ENCODE data around the gene LARGE2.
A peak's percentile ranks its signal among the peaks of the same experiment; 100 is the strongest.

The LARGE2 gene

DNA sequence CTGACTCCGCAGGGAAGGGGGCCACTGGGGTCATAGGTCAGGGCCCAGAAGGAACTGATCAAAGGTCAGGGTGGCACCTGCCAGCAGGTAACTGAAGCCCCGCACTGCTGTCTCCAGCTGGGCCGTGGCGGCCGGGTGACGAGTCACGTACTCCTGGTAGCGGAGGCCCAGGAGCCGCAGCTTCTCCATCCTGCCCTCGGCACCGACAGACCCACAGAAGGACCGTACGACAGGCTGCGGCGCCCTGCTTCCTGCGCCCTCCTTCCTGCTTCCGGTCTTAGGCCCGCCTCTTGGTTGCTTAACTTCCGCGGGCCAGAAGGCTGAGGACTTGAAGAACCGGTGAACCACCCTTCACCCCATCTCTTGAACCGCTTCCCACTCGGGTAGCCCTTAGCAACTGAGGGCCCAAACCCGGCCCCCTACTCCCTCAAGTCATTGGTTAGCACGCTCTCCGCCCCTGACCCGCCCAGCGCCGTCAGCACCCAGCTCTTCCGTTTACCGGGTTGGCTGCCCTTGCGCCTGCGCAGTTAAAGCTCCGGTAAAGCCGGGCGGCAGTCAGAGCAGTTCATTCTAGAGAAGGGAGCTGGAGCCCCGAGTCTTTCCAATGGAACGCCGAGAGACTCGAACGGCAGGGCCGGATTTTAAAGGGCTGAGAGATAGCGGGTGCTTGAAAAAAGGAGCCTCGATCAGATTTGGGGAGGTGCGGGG is 4.7 kb upstream of the LARGE2 start, which contains the start of gene PEX16:
Gene PEX16 (minus strand): TSS at position 255 of the 708 bp plus-strand sequence. CDS start 66 bp downstream, at position 189.
- TF ChIP-seq, protein P1, sequence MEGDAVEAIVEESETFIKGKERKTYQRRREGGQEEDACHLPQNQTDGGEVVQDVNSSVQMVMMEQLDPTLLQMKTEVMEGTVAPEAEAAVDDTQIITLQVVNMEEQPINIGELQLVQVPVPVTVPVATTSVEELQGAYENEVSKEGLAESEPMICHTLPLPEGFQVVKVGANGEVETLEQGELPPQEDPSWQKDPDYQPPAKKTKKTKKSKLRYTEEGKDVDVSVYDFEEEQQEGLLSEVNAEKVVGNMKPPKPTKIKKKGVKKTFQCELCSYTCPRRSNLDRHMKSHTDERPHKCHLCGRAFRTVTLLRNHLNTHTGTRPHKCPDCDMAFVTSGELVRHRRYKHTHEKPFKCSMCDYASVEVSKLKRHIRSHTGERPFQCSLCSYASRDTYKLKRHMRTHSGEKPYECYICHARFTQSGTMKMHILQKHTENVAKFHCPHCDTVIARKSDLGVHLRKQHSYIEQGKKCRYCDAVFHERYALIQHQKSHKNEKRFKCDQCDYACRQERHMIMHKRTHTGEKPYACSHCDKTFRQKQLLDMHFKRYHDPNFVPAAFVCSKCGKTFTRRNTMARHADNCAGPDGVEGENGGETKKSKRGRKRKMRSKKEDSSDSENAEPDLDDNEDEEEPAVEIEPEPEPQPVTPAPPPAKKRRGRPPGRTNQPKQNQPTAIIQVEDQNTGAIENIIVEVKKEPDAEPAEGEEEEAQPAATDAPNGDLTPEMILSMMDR (IDR thresholded peaks at IDR 0.05; ENCODE audit: low read depth, low read length) = no peak
- peak within 1 kb of the TSS; percentile 87 for H3K4me3 ChIP-seq (ENCODE audit: low read depth, low read length)

DNA sequence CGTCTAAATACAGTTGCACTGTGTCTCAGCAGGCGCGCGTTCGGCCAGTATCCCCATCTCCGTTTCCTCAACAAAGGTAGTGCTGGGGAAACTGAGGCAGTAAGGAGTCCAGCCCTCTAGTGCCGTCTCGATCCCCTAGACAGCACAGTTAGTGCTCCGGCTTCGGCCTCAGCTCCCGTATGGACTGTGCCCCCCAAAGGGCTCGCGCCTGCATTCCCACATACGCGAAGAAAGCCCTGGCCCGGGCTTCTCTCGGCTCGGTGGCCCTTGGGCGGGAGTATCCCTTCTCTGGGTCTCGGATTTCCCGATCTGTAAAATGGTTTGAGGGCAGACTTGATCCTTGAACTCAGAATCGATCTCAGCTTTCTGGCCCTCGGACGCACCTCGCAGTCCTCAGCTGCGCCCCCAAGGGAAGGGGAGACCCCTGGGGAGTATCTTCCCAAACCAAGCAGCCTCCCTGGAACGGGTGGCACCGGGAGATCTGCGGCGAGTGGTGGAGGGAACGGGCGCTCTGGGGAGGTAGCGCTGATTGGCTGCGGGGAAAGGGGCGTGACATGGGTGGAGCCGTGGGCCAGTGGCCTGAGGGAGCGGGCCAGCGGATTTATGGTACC is 4.0 kb upstream of the LARGE2 start:
- peak overlapping the region; percentile 87 for H3K4me3 ChIP-seq (ENCODE audit: low read depth, low read length)

DNA sequence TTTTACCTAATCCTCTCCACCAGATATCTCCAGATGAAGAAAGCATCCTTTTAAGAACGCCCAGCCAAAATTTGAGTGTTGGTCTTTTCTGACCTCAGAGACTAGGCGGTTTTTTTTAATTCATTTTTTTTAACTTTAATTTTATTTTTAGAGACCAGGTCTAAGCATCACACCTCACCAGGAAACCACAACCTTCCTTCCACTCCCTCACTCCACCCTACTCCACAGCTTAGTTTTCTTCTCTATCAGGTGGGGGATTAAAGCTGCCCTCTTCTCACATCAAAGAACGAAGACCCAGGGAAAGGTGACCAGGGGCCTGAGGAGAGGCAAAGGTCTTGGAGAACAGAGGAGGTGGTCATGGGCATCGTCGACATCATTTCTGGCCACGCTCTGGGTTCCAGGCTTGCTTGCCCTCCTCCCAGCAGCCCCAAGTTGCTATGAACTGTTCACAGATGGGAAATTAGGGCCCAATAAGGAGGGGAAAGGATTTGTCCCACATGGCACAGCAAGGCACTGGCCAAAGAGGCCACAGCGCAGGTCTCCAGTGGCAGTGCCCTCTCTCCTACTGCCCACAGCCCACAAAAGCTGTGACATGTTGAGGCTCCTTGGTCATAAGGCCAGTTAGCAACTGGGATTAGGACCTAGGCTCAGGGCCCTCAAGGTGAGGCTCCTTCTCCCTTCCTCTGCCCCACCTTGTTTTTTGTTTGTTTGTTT is 3.3 kb upstream of the LARGE2 start:
- TF ChIP-seq, protein P1 (IDR thresholded peaks at IDR 0.05; ENCODE audit: low read depth, low read length) = no peak
- H3K4me3 ChIP-seq (ENCODE audit: low read depth, low read length) = peak overlapping the region; percentile 87

More for the DNA sequence above, 4.0 kb upstream of the LARGE2 start:
- TF ChIP-seq, protein P1 (IDR thresholded peaks at IDR 0.05; ENCODE audit: low read depth, low read length) = no peak

DNA sequence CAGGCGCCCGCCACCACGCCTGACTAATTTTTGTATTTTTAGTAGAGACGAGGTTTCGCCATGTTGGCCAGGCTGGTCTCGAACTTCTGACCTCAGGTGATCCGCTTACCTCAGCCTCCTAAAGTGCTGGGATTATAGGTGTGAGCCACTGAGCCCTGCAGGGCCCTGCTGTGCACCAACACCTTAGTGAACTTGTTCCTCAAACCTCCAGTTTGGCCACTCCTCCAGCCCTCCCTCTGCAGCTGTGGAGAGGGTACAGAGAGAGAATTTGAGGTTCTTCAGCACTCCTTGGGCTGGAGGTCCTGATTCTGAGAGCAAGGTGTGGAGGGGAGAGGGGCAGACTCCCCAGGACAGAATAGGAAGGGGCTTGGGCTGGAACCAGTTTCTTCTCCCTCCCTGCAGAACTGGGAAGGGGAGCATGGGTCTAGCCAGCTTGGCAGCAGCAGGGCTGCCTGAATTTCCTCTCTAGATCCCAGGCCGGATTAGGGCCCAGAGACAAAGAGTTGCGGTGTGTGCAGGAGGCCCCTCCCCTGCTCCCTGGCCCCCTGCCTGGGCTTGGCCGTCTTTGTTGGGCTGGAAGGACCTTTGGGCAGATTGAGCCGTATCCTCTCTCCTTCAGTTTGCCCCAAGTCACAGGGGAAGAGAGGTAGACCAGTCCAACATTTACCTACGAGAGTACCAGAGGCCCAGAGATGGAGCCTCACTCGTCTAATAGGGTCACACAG is 2.5 kb upstream of the LARGE2 start:
- TF ChIP-seq, protein P1 (IDR thresholded peaks at IDR 0.05; ENCODE audit: low read depth, low read length) = no peak
- H3K4me3 ChIP-seq (ENCODE audit: low read depth, low read length) = no peak overlapping the region

DNA sequence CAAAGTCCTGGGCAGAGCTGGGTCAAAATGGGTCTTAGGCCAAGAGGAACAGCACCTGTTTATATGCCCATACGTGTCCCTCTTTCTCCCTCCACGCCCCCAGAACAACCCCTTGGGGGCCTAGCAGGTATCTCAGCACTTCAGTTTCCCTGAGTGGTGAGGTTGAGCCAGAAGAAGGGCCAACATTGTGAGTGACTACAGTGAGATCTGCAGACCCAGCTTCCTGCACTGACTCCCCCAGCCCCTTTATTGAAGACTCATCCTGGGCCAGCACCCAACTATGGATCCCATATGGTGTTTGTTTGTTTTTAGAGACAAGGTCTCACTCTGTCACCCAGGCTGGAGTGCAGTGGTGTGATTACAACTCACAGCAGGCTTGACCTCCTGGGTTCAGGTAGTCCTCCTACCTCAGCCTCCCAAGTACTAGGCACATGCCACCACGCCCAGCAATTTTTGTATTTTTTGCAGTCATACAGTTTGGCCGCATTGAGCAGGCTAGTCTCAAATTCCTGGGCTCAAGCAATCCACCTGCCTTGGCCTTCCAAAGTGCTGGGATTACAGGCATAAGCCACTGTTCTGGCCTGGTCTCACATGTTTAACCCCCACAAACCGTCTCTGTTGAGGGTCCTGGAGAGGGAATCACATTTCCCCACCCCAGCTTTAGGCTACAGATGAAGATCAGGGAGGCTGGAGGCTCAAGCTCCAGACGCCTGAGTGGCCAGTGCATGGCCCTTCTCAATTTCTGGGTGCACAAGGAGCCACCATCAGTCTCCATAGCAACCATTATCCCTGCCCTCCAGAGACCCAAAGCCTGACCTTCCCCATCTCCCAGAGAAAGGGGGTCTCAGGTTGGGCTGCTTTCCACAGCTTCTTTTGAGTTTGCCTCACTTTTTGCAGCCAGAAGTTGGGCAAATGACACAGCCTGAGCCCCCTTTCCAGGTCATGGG is 1.7 kb upstream of the LARGE2 start:
- TF ChIP-seq, protein P1 (IDR thresholded peaks at IDR 0.05; ENCODE audit: low read depth, low read length) = no peak
- no peak overlapping the region for H3K4me3 ChIP-seq (ENCODE audit: low read depth, low read length)
